ENCODE measurements around the gene TUBA4B. TPM values are rescaled to one million over a fixed set of nuclear protein-coding genes. Genes with fewer than 3 reads are reported as not detected.

The TUBA4B gene
- total RNA-seq, 1 donor from 2014 or later, result not detected

DNA sequence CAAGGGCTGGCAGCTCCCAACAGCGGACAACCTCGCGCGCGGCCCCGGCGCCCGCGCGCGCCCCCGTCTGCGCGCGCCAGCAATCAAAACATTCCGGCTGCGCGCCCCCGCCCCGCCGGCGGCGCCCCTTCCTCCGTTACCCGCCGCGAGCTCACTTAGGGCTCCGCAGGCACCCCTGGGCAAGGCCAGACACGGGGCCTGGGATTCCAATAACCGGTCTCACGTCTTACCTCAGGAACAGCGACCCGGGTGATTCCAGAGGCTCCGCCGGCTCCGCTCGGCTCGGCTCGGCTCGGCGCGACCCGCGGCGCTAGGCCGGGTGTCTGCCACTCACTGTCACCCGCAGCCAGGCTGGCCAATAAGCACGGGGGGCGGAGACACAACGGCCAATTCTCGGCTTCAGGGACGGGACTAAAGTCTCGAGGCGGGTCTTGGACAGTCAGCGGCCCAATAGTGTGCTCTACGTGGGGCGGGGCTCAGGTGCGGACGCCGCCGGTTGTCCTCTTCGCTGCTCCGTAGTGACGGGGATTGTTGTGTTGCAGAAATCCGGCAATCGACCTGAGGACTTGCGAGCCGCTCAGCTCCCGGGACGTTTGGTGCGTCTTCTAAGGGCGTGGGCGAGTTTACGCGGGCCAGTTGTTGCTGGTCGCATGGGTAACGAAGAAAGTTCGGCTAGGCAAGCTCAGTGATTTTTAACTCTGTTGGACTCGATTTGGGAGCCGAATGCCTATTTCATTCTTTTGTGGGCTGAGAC, 23.6 kb upstream of the TUBA4B start, which contains the start of the genes ANKZF1 and ATG9A:
Gene ANKZF1, plus strand, starts transcription at position 502 of the 754 bp plus-strand sequence. CDS start 452 bp downstream, outside the sequence.
Gene ATG9A, minus strand, starts transcription at position 332 of the 754 bp plus-strand sequence. CDS start 1,612 bp downstream, outside the sequence.
- DNase-seq (peak; percentile 99), ATAC-seq (peak; percentile 98)
- Histone ChIP-seq H3K4me1 (peaks cover 27% of the 10 kb centered on the region), H3K4me3 (peak within 1 kb of the TSS; percentile 74), H3K27ac (peak within 1 kb of the TSS; percentile 88), H3K36me3 (peaks cover 57% of the 10 kb centered on the region), H3K9me3 (no peaks in the 10 kb centered on the region), H3K27me3 (no peaks in the 10 kb centered on the region)
- TF ChIP-seq, protein P1, sequence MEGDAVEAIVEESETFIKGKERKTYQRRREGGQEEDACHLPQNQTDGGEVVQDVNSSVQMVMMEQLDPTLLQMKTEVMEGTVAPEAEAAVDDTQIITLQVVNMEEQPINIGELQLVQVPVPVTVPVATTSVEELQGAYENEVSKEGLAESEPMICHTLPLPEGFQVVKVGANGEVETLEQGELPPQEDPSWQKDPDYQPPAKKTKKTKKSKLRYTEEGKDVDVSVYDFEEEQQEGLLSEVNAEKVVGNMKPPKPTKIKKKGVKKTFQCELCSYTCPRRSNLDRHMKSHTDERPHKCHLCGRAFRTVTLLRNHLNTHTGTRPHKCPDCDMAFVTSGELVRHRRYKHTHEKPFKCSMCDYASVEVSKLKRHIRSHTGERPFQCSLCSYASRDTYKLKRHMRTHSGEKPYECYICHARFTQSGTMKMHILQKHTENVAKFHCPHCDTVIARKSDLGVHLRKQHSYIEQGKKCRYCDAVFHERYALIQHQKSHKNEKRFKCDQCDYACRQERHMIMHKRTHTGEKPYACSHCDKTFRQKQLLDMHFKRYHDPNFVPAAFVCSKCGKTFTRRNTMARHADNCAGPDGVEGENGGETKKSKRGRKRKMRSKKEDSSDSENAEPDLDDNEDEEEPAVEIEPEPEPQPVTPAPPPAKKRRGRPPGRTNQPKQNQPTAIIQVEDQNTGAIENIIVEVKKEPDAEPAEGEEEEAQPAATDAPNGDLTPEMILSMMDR (IDR thresholded peaks at IDR 0.05), result no peak
- intact Hi-C loops (cut with DNase I), result loop anchor here (10.0 kb wide), 1 partner anchor 55 kb away; the partner anchor contains the start of genes CNPPD1, RETREG2 and SLC23A3

DNA sequence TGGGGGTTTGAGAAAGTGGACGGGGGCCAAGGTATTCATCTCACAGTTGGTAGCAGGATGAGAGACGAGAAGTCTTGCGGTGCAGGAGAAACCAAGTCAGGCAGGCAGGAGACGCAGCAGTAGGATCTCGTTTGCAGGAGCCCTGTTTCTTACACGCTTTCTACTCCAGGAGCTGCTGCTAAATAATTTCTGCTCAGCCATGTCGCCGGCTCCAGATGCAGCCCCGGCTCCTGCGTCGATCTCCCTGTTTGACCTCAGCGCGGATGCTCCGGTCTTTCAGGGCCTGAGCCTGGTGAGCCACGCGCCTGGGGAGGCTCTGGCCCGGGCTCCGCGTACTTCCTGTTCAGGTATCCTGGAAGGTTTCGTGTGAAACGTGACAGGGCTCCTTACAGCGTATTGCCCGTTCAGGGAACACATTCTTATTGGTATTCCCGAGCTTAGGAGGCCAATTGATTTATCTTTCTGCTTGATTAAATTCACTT, 22.9 kb upstream of the TUBA4B start:
- peak overlapping the region; percentile 74 for H3K4me3 ChIP-seq
- peak overlapping the region; percentile 88 for H3K27ac ChIP-seq
- peak; percentile 25 for ATAC-seq
- TF ChIP-seq, protein P1 (IDR thresholded peaks at IDR 0.05), result no peak
- intact Hi-C loops (cut with DNase I), result no loop called here
- peak; percentile 77 for DNase-seq
- no peaks in the 10 kb centered on the region for H3K9me3 ChIP-seq
- no peaks in the 10 kb centered on the region for H3K27me3 ChIP-seq
- H3K4me1 ChIP-seq, result peaks cover 27% of the 10 kb centered on the region
- peaks cover 57% of the 10 kb centered on the region for H3K36me3 ChIP-seq

DNA sequence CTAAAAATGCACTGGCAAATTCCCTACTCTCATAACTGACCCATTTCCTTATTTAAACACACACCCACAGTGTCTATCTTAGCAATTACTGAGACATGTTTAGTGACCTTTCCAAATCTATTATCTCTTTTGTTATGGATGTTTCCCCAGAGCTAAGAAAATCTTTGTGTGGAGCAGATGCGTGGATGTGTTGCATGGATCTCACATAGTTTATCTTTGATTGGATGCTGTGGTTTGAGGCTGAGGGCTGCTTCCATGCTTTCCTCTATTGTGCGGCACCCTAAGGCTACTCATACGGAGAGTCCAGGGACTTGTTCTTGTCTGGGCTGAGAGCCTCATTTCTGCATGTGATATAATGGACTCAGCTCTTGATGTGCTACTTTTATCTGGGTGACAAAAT, 18.7 kb upstream of the TUBA4B start:
- no peak overlapping the region for H3K27ac ChIP-seq
- no peak for DNase-seq
- no peaks in the 10 kb centered on the region for H3K9me3 ChIP-seq
- TF ChIP-seq, protein P1 (IDR thresholded peaks at IDR 0.05), result no peak
- no peak overlapping the region for H3K4me3 ChIP-seq
- no peak for ATAC-seq
- H3K27me3 ChIP-seq, result no peaks in the 10 kb centered on the region
- H3K36me3 ChIP-seq, result peaks cover 75% of the 10 kb centered on the region
- H3K4me1 ChIP-seq, result peaks cover 9% of the 10 kb centered on the region
- intact Hi-C loops (cut with DNase I), result no loop called here

DNA sequence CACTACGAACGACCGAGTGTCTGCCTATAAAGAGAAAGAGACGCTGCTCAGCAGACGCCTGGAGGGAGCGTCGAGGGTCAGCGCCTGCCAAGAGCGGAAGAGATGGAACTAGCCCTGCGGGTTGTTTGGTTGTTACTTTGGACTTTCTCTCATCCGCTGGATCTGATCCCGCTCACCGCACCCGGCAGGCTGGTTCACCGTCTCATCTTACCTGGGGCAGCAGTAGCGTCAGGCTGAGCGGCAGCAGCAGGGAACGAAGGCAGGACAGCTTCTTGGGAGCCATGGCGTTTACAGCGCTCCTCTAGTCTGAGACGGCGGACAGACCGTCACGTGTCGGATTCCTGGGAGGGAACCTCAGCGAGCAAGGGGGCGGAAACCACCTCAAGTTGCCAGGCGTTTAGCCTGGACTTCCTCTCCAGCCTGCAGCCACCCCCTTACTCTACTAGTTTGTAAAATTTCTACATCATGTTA, 9.7 kb upstream of the TUBA4B start:
- Histone ChIP-seq H3K27ac (no peak overlapping the region), H3K9me3 (no peaks in the 10 kb centered on the region), H3K4me1 (peaks cover 32% of the 10 kb centered on the region), H3K36me3 (peaks cover 24% of the 10 kb centered on the region), H3K4me3 (peak overlapping the region; percentile 30), H3K27me3 (no peaks in the 10 kb centered on the region)
- intact Hi-C loops (cut with DNase I), result no loop called here
- peak; percentile 79 for DNase-seq
- ATAC-seq, result peak; percentile 63
- TF ChIP-seq, protein P1 (IDR thresholded peaks at IDR 0.05), result no peak

DNA sequence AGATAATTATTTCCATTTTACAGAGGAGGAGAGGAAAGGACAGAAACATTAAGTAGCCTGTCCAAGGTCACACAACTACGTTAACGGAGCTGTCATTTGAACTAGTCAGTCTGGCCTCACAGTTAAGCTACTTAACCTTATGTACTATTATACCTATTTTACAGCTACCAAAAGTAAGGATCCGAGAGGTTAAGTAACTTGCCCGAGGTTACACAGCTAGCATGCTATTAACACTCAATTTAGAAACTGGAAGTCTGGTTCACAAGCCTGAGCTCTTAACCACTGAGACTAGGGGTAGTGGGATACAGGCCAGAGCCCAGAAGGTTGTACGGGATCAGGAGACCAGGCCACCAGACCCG, 8.3 kb upstream of the TUBA4B start:
- Histone ChIP-seq H3K27me3 (no peaks in the 10 kb centered on the region), H3K27ac (peak overlapping the region; percentile 96), H3K4me3 (peak overlapping the region; percentile 98), H3K9me3 (no peaks in the 10 kb centered on the region), H3K4me1 (peaks cover 46% of the 10 kb centered on the region), H3K36me3 (peaks cover 22% of the 10 kb centered on the region)
- intact Hi-C loops (cut with DNase I), result no loop called here
- no peak for ATAC-seq
- TF ChIP-seq, protein P1 (IDR thresholded peaks at IDR 0.05), result no peak
- no peak for DNase-seq

Data from upper lobe of right lung (tissue), 1 donor.